ENCODE results near the gene COG4.

- no peak for TF ChIP-seq CTCF (IDR thresholded peaks at IDR 0.05)
- no peak for TF ChIP-seq POLR2A (IDR thresholded peaks at IDR 0.05)
Measured at GRCh38 chr16:70494777-70495176, 28.6 kb downstream of the COG4 start.
